Lung (tissue), 12 donors: ENCODE data around the gene EXOC4. TPM values are rescaled to one million over a fixed set of nuclear protein-coding genes. Genes with fewer than 3 reads are reported as not detected.
A peak's percentile ranks its signal among the peaks of the same experiment; 100 is the strongest.

Experiments
- ATAC-seq: fragments of 200-7000 bp; cut with Tn5 transposase; one replicate; pipeline ENCODE4 v1.9.1; 2020; ENCODE audit warnings: moderate number of reproducible peaks; ENCODE audit not compliant: insufficient read depth, low FRiP score
- DNase-seq, 3 donors: peaks; one replicate each; pipeline ENCODE4 v3.0.0-alpha.2; 2013 to 2017
- H3K27ac ChIP-seq, 2 donors: one replicate each; pipeline ENCODE4 v1.5.1; 2013; ENCODE audit warnings: mild to moderate bottlenecking in 2 of 2, moderate library complexity in 2 of 2, control low read depth in 1 of 2, inconsistent platforms in 1 of 2, low read depth in 1 of 2, low read length in 1 of 2
- H3K27me3 ChIP-seq, 3 donors: one replicate each; pipeline ENCODE4 v1.5.1; 2013; ENCODE audit warnings: low read length in 2 of 3; ENCODE audit not compliant: control insufficient read depth in 3 of 3, insufficient read depth in 3 of 3
- H3K36me3 ChIP-seq, 4 donors: one replicate each; pipeline ENCODE4 v1.5.1; 2013; ENCODE audit warnings: low read length in 4 of 4, mild to moderate bottlenecking in 1 of 4, moderate library complexity in 1 of 4; ENCODE audit not compliant: control insufficient read depth in 4 of 4, insufficient read depth in 4 of 4
- H3K4me1 ChIP-seq, 5 donors: one replicate each; pipeline ENCODE4 v1.5.1; 2013; ENCODE audit warnings: low read length in 5 of 5, mild to moderate bottlenecking in 2 of 5, moderate library complexity in 1 of 5; ENCODE audit not compliant: control insufficient read depth in 5 of 5, insufficient read depth in 5 of 5
- H3K4me3 ChIP-seq: one replicate; pipeline ENCODE4 v1.5.1; 2013; ENCODE audit warnings: mild to moderate bottlenecking, control low read depth, moderate library complexity
- H3K9ac ChIP-seq, 2 donors: one replicate each; pipeline ENCODE4 v1.5.1; 2013; ENCODE audit warnings: low read length in 2 of 2, control low read depth in 1 of 2; ENCODE audit not compliant: insufficient read depth in 1 of 2
- H3K9me3 ChIP-seq, 4 donors: one replicate each; pipeline ENCODE4 v1.5.1; 2013; ENCODE audit warnings: low read length in 3 of 4, mild to moderate bottlenecking in 1 of 4, moderate library complexity in 1 of 4; ENCODE audit not compliant: control insufficient read depth in 4 of 4, insufficient read depth in 3 of 4
- WGBS, 2 donors: extraction: QIAGEN DNeasy Blood & Tissue Kit; methylation state at CpG; one replicate each; pipeline ENCODE4 v1.1.7; 2013; 5-methylcytosine and 5-hydroxymethylcytosine counted together
- polyA plus RNA-seq, 2 donors: library from polyadenylated mRNA; stranded (reverse); fragments of 200-250 nt; gene quantifications; one replicate each; pipeline ENCODE4 v1.2.1, GENCODE V29; 2013
- total RNA-seq, 2 donors: library from RNA; depleted of rRNA in 1 of 2; stranded (reverse); fragments of >200 nt in 1 of 2; gene quantifications; one replicate each; pipeline ENCODE4 v1.2.1, GENCODE V29; 2014 to 2021
- TF ChIP-seq, protein P1 (sequence below): IDR thresholded peaks from 2 replicates; pipeline ENCODE4 v1.5.1; 2012; ENCODE audit warnings: mild to moderate bottlenecking; ENCODE audit errors: control extremely low read depth, extremely low read depth
- donor health status: control.
- donor health status: control.
- donor health status: Bipolar disorder and iron deficiency.
- donor health status: healthy.
- donor health status: DM: yes; HTN: yes; CAD: no.

EXOC4 gene
- total and polyA plus RNA-seq, 4 donors = 10.3 to 232 (median 47.4) TPM

DNA sequence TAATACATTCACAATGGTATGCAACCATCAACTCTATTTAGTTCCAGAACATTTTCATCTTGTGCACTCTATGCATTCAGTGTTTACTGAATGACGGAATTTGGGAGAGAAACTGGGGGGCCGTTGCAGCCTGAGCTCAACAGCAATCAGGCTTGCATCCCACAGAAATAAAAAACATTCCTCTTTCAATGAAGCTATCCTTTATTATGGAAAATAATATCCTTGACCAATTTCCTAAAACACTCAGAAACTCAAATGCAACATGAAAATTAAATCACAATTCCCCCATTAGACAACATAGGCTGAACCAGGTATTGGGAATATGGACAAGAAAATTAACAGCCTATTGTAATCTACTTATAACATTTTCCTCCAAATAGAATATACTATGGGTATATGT lies 6.3 kb upstream of the EXOC4 start:
- no peak for DNase-seq
- no peak for ATAC-seq
- Histone ChIP-seq H3K9ac (no peak overlapping the region), H3K4me1 (no peaks in the 10 kb centered on the region), H3K9me3 (no peaks in the 10 kb centered on the region), H3K4me3 (no peak overlapping the region), H3K27ac (no peak overlapping the region), H3K36me3 (no peaks in the 10 kb centered on the region), H3K27me3 (peaks cover 0 to 3% (median 0%) of the 10 kb centered on the region in 3 donors)
- TF ChIP-seq, protein P1, sequence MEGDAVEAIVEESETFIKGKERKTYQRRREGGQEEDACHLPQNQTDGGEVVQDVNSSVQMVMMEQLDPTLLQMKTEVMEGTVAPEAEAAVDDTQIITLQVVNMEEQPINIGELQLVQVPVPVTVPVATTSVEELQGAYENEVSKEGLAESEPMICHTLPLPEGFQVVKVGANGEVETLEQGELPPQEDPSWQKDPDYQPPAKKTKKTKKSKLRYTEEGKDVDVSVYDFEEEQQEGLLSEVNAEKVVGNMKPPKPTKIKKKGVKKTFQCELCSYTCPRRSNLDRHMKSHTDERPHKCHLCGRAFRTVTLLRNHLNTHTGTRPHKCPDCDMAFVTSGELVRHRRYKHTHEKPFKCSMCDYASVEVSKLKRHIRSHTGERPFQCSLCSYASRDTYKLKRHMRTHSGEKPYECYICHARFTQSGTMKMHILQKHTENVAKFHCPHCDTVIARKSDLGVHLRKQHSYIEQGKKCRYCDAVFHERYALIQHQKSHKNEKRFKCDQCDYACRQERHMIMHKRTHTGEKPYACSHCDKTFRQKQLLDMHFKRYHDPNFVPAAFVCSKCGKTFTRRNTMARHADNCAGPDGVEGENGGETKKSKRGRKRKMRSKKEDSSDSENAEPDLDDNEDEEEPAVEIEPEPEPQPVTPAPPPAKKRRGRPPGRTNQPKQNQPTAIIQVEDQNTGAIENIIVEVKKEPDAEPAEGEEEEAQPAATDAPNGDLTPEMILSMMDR = no peak
- WGBS, 2 donors = 86 to 93% methylated on average over 2 of the region's 2 CpGs

- Histone ChIP-seq H3K4me1 (peaks cover 0 to 6% (median 5%) of the 10 kb centered on the region in 5 donors), H3K27me3 (no peaks in the 10 kb centered on the region), H3K36me3 (no peaks in the 10 kb centered on the region), H3K4me3 (no peak overlapping the region), H3K9me3 (no peaks in the 10 kb centered on the region), H3K27ac (no peak overlapping the region), H3K9ac (no peak overlapping the region)
- 85 to 91% methylated on average over 2 of the region's 2 CpGs for WGBS, 2 donors
- DNase-seq = no peak
- TF ChIP-seq, protein P1 = no peak
- no peak for ATAC-seq
These were observed 4.0 kb upstream of the EXOC4 start for GRCh38 chr7:133248901-133249300.

DNA sequence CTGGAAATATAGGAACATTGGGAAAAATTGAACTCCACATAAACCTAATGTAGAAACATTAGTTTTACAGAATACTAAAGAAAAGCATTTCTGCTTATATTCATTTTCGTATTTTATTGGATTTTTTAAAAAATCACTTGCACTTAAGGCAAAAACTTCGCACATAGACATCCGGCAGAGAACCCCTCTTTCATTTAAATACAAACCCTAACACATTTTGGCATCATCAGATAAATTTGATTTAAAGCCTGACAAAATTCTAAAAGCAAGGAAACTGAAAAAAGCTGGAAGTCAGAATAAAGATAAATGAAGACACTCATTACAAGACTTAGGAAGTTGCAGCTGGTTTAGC lies 396 bp upstream of the EXOC4 start:
- ATAC-seq (no peak), DNase-seq (no peak)
- 69 to 72% methylated on average over 3 of the region's 3 CpGs for WGBS, 2 donors
- H3K4me1 ChIP-seq = peaks cover 0 to 14% (median 9%) of the 10 kb centered on the region in 5 donors
- H3K9ac ChIP-seq = no peak overlapping the region
- no peak overlapping the region for H3K4me3 ChIP-seq
- H3K9me3 ChIP-seq = no peaks in the 10 kb centered on the region
- TF ChIP-seq, protein P1 = no peak
- no peaks in the 10 kb centered on the region for H3K27me3 ChIP-seq
- H3K27ac ChIP-seq = no peak overlapping the region
- H3K36me3 ChIP-seq = no peaks in the 10 kb centered on the region

GRCh38 chr7:133253519-133253875 lies 619 bp downstream of the EXOC4 start:
- TF ChIP-seq, protein P1 = no peak
- no peak for ATAC-seq
- H3K4me1 ChIP-seq = peaks cover 0 to 14% (median 9%) of the 10 kb centered on the region in 5 donors
- no peaks in the 10 kb centered on the region for H3K36me3 ChIP-seq
- 8 to 9% methylated on average over 7 of the region's 7 CpGs for WGBS, 2 donors
- H3K4me3 ChIP-seq = peak overlapping the region; percentile 95
- H3K27me3 ChIP-seq = no peaks in the 10 kb centered on the region
- peak overlapping the region in 1 of 2 donors; percentile 90 for H3K27ac ChIP-seq
- DNase-seq = peak; percentile 12 to 36 (median 30)
- H3K9me3 ChIP-seq = no peaks in the 10 kb centered on the region
- H3K9ac ChIP-seq = peak overlapping the region; percentile 76 to 97
